Tibial artery (tissue), 4 donors: Measurements from ENCODE around the gene AURKB.

ENCODE experiments used
- DNase-seq, 2 donors: peaks; one replicate each; pipeline ENCODE4 v3.0.0-alpha.2; 2019
- H3K27ac ChIP-seq, 2 donors: fragments of 200-600 bp; sonication (generic) in 1 of 2; 1 replicate in 1 of 2; 2 replicates in 1 of 2; pipeline ENCODE4 v1.5.1; 2018 to 2019; ENCODE audit warnings: mild to moderate bottlenecking in 1 of 2
- H3K27me3 ChIP-seq, 2 donors: fragments of 200-600 bp; sonication (generic) in 1 of 2; one replicate each; pipeline versions ENCODE4 v1.5.1 to v1.6.0; 2016 to 2019
- H3K36me3 ChIP-seq, 3 donors: fragments of 200-600 bp; sonication (generic) in 2 of 3; one replicate each; pipeline ENCODE4 v1.5.1; 2016 to 2019; ENCODE audit warnings: mild to moderate bottlenecking in 2 of 3
- H3K4me1 ChIP-seq, 4 donors: fragments of 200-600 bp; sonication (generic) in 2 of 4; 1 replicate in 3 of 4; 2 replicates in 1 of 4; pipeline ENCODE4 v1.5.1; 2016 to 2019
- H3K4me3 ChIP-seq, 2 donors: fragments of 200-600 bp; sonication (generic) in 1 of 2; 1 replicate in 1 of 2; 2 replicates in 1 of 2; pipeline ENCODE4 v1.5.1; 2018 to 2019; ENCODE audit warnings: mild to moderate bottlenecking in 2 of 2
- H3K9me3 ChIP-seq, 3 donors: fragments of 200-600 bp; sonication (generic) in 1 of 3; one replicate each; pipeline ENCODE4 v1.5.1; 2016 to 2019
- CTCF ChIP-seq, 2 experiments: fragments of 200-600 bp in 1 of 2; fragments of 450-650 bp in 1 of 2; IDR thresholded peaks; one replicate each; pipeline ENCODE4 v1.5.1; 2017 to 2019; ENCODE audit warnings: antibody characterized with exemption in 2 of 2, mild to moderate bottlenecking in 1 of 2, moderate library complexity in 1 of 2
- intact Hi-C: fragments of 100-400 bp; cut with DNase I; formaldehyde crosslinking; loops from one replicate; pipeline ENCODE4 v1.15.0; 2023; ENCODE audit warnings: low total_unique reads

The AURKB gene

GRCh38 chr17:8244768-8245167 is 34.4 kb upstream of the AURKB start:
- DNase-seq: no peak
- Histone ChIP-seq H3K9me3 (no peaks in the 10 kb centered on the region), H3K4me3 (no peak overlapping the region), H3K36me3 (peaks cover 11 to 34% (median 20%) of the 10 kb centered on the region in 3 donors), H3K4me1 (peaks cover 0 to 16% (median 8%) of the 10 kb centered on the region in 4 donors), H3K27me3 (no peaks in the 10 kb centered on the region), H3K27ac (no peak overlapping the region)
- intact Hi-C loops: loop anchor here (5.0 kb wide), 1 partner anchor 48 kb away; no protein-coding TSS in a partner anchor
- TF ChIP-seq CTCF (IDR thresholded peaks at IDR 0.05): no peak

GRCh38 chr17:8243827-8244226 is 33.5 kb upstream of the AURKB start:
- Histone ChIP-seq H3K9me3 (no peaks in the 10 kb centered on the region), H3K4me3 (no peak overlapping the region), H3K36me3 (peaks cover 18 to 42% (median 30%) of the 10 kb centered on the region in 3 donors), H3K27ac (no peak overlapping the region), H3K4me1 (peaks cover 0 to 11% (median 4%) of the 10 kb centered on the region in 4 donors), H3K27me3 (no peaks in the 10 kb centered on the region)
- no peak for TF ChIP-seq CTCF (IDR thresholded peaks at IDR 0.05)
- DNase-seq: no peak
- intact Hi-C loops: no loop called here

GRCh38 chr17:8237886-8238285 is 27.5 kb upstream of the AURKB start:
- H3K36me3 ChIP-seq: peaks cover 66 to 89% (median 81%) of the 10 kb centered on the region in 3 donors
- TF ChIP-seq CTCF (IDR thresholded peaks at IDR 0.05): no peak
- no peaks in the 10 kb centered on the region for H3K4me1 ChIP-seq
- no peak for DNase-seq
- intact Hi-C loops: no loop called here
- H3K27me3 ChIP-seq: no peaks in the 10 kb centered on the region
- no peak overlapping the region for H3K4me3 ChIP-seq
- no peaks in the 10 kb centered on the region for H3K9me3 ChIP-seq
- H3K27ac ChIP-seq: no peak overlapping the region

GRCh38 chr17:8237175-8237574 is 26.8 kb upstream of the AURKB start:
- H3K36me3 ChIP-seq: peaks cover 73 to 96% (median 89%) of the 10 kb centered on the region in 3 donors
- no peak for DNase-seq

GRCh38 chr17:8235676-8236075 is 25.3 kb upstream of the AURKB start:
- Histone ChIP-seq H3K4me1 (no peaks in the 10 kb centered on the region), H3K27ac (no peak overlapping the region), H3K27me3 (no peaks in the 10 kb centered on the region), H3K36me3 (peaks cover 85 to 100% (median 92%) of the 10 kb centered on the region in 3 donors), H3K9me3 (no peaks in the 10 kb centered on the region), H3K4me3 (no peak overlapping the region)
- TF ChIP-seq CTCF (IDR thresholded peaks at IDR 0.05): no peak
- no peak for DNase-seq
- intact Hi-C loops: no loop called here

More at GRCh38 chr17:8237175-8237574, 26.8 kb upstream of the AURKB start:
- TF ChIP-seq CTCF (IDR thresholded peaks at IDR 0.05): no peak
- Histone ChIP-seq H3K27ac (no peak overlapping the region), H3K27me3 (no peaks in the 10 kb centered on the region), H3K4me3 (no peak overlapping the region), H3K4me1 (no peaks in the 10 kb centered on the region), H3K9me3 (no peaks in the 10 kb centered on the region)
- intact Hi-C loops: no loop called here
